OCI-LY1 (cell line): Measurements from ENCODE around the gene GNPTAB.

ENCODE experiments used
- CTCF ChIP-seq: fragments of 200-600 bp; sonication (generic), shearing (Covaris generic); IDR thresholded peaks from 2 replicates; pipeline ENCODE4 v1.5.1; 2017; ENCODE audit warnings: mild to moderate bottlenecking, antibody characterized with exemption, low read length, moderate library complexity, mixed read lengths
- EZH2 ChIP-seq: fragments of 200-600 bp; sonication (generic), shearing (Covaris generic); IDR thresholded peaks from 2 replicates; pipeline ENCODE4 v1.8.0; 2017; ENCODE audit warnings: borderline replicate concordance, mixed run types, mild to moderate bottlenecking, antibody characterized with exemption, low read length, moderate library complexity, mixed read lengths

DNA sequence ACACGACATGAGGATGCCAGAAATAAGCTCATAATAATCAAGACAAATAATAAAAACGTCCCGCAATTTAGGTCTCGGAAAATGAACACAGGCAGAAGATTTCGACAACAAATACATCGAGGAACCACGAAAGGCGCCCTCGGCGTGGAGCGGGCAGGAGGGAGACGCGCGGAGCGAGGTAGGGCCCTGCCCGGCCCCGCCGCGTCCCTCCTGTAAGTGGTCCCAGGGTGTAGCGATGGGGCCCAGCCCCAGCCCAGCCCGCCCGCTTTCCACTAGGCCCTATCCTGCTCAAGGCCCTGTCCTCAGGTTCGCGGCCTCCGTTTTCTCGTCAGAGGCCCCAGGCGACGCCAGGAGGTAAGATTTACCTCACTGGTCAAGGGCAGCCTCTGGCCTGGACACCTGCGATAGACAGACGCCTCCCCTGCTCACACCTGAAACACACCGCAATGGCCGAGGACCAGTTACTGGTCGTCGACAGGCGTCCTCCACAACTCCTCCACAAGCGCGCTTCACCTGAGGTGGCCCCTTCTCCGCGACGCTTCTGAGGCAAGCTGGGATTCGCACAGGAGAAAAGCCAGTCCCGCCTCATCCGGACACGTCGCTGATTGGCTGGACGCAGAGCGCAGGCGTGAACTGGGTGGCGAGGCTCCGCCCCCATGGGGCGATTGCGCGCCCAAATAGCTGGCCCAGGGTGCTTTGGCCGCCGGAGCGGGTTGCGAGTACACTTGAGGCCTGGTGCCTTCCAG is 91.7 kb downstream of the GNPTAB start, which contains the start of gene SYCP3:
- TF ChIP-seq EZH2 = no peak
- no peak for TF ChIP-seq CTCF
